SH-SY5Y (cell line): ENCODE data around the gene MYH7B.

ENCODE experiments used
- GATA2 ChIP-seq: IDR thresholded peaks from 2 replicates; pipeline ENCODE4 v1.6.1; 2011; ENCODE audit warnings: mild to moderate bottlenecking, low read depth, low read length
- GATA3 ChIP-seq: IDR thresholded peaks from 2 replicates; pipeline ENCODE4 v1.6.1; 2011; ENCODE audit warnings: low read depth, mild to moderate bottlenecking, low read length, moderate library complexity

DNA sequence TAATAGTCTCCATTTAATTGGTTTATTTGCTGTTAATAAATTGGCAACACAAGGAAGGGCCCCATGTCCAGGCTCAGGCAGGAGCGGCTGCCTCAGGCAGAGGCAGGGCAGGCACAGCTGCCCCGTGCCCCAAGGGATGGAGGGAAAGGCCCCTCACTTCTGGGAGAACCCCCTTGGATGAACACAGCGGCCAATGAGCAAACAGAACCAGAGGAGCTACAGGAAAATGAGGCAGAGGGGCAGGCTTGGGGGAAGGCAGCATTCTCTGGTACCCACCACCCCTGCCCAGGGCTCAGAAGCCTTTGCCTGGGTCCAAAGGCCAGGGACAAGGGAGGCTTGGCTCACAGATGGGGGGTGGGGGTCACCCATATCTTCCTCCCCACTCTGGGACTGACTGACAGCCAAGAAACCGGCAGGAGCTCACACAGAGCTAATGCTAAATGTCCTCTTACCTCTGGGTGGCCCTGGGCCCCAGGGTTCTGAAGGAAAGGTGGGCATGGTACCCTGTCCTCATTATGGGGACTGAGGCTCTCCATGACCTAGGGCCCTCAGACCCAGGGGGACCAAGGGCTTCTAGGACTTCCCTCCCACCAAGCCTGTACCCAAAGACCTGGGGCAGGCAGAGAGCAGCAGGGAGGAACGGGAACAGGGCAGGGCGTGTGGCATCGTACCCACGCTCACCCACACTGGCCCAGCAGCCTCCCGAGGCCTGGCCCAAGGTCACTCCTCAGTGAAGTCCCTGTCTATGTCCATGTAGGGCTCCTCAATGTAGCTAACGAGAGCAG is 47.0 kb downstream of the MYH7B start:
- TF ChIP-seq GATA3 (no peak), GATA2 (no peak)
